Liver (tissue), 3 donors: ENCODE measurements around the gene DOCK1.

Experiments
- EGR1 ChIP-seq, 2 donors: IDR thresholded peaks; 2 replicates each; pipeline ENCODE4 v1.6.1; 2016 to 2018; ENCODE audit warnings: antibody characterized with exemption in 2 of 2, low read depth in 2 of 2
- FOXA1 ChIP-seq: IDR thresholded peaks from 2 replicates; pipeline ENCODE4 v1.6.1; 2016; ENCODE audit warnings: antibody characterized with exemption
- GABPA ChIP-seq, 2 donors: IDR thresholded peaks in 1 of 2; conservative IDR thresholded peaks in 1 of 2; 2 replicates each; pipeline ENCODE4 v1.6.1; 2016; ENCODE audit warnings: antibody characterized with exemption in 2 of 2, mild to moderate bottlenecking in 1 of 2, moderate library complexity in 1 of 2
- HNF4G ChIP-seq: IDR thresholded peaks from 2 replicates; pipeline ENCODE4 v1.6.1; 2016; ENCODE audit warnings: antibody characterized with exemption
- JUND ChIP-seq, 2 donors: IDR thresholded peaks; 2 replicates each; pipeline ENCODE4 v1.6.1; 2016; ENCODE audit warnings: antibody characterized with exemption in 2 of 2
- RAD21 ChIP-seq, 2 donors: IDR thresholded peaks; 2 replicates each; pipeline ENCODE4 v1.6.1; 2016; ENCODE audit warnings: antibody characterized with exemption in 2 of 2, mild to moderate bottlenecking in 2 of 2
- RXRA ChIP-seq, 2 donors: IDR thresholded peaks; 2 replicates each; pipeline ENCODE4 v1.6.1; 2017 to 2018; ENCODE audit warnings: antibody characterized with exemption in 2 of 2, mild to moderate bottlenecking in 1 of 2
- SP1 ChIP-seq: IDR thresholded peaks from 2 replicates; pipeline ENCODE4 v1.6.1; 2018; ENCODE audit warnings: antibody characterized with exemption, mild to moderate bottlenecking
- TAF1 ChIP-seq: conservative IDR thresholded peaks from 2 replicates; pipeline ENCODE4 v1.6.1; 2016; ENCODE audit warnings: antibody characterized with exemption, mild to moderate bottlenecking
- YY1 ChIP-seq: IDR thresholded peaks from 2 replicates; pipeline ENCODE4 v1.6.1; 2016; ENCODE audit warnings: antibody characterized with exemption, mild to moderate bottlenecking
- TF ChIP-seq, protein P1 (sequence below): IDR thresholded peaks from 2 replicates; pipeline ENCODE4 v1.6.1; 2016; ENCODE audit warnings: antibody characterized with exemption, mild to moderate bottlenecking
- TF ChIP-seq, protein P2 (sequence below): fragments of 150-350 bp; IDR thresholded peaks from 2 replicates; pipeline ENCODE4 v1.5.1; 2017; ENCODE audit warnings: improper control_type of control experiment, low read depth, low read length; ENCODE audit not compliant: missing input control
- TF ChIP-seq, protein P3 (sequence below): IDR thresholded peaks from 2 replicates; pipeline ENCODE4 v1.6.1; 2016; ENCODE audit warnings: antibody characterized with exemption
- TF ChIP-seq, protein P4 (sequence below): IDR thresholded peaks from 2 replicates; pipeline ENCODE4 v1.6.1; 2016; ENCODE audit warnings: antibody characterized with exemption
- donor health status: healthy.
- donor health status: healthy.

DNA sequence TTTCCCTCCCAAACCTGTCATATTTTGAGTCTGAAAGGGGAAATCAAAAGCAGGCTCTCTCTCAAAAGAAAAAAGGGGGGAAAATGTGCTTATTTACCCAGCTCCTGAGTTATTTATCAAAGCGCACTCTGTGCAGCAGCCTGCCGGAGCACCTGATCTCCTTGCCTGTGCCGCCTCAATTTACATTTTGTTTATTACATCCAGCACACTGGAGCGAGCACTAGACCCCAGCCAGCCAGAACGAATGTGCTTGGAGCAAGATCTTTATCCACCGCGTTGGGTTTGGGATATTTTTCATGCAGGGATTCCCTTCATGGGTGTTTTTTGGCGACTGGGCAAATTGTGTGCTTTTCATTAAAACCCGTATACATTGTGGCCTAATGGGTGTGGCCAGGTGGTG, 453.1 kb downstream of the DOCK1 start:
- TF ChIP-seq, protein P1, sequence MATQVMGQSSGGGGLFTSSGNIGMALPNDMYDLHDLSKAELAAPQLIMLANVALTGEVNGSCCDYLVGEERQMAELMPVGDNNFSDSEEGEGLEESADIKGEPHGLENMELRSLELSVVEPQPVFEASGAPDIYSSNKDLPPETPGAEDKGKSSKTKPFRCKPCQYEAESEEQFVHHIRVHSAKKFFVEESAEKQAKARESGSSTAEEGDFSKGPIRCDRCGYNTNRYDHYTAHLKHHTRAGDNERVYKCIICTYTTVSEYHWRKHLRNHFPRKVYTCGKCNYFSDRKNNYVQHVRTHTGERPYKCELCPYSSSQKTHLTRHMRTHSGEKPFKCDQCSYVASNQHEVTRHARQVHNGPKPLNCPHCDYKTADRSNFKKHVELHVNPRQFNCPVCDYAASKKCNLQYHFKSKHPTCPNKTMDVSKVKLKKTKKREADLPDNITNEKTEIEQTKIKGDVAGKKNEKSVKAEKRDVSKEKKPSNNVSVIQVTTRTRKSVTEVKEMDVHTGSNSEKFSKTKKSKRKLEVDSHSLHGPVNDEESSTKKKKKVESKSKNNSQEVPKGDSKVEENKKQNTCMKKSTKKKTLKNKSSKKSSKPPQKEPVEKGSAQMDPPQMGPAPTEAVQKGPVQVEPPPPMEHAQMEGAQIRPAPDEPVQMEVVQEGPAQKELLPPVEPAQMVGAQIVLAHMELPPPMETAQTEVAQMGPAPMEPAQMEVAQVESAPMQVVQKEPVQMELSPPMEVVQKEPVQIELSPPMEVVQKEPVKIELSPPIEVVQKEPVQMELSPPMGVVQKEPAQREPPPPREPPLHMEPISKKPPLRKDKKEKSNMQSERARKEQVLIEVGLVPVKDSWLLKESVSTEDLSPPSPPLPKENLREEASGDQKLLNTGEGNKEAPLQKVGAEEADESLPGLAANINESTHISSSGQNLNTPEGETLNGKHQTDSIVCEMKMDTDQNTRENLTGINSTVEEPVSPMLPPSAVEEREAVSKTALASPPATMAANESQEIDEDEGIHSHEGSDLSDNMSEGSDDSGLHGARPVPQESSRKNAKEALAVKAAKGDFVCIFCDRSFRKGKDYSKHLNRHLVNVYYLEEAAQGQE, result no peak
- no peak for TF ChIP-seq GABPA (IDR thresholded peaks at IDR 0.05 in 1 of 2, conservative IDR thresholded peaks at IDR 0.05 in 1 of 2)
- TF ChIP-seq, protein P2, sequence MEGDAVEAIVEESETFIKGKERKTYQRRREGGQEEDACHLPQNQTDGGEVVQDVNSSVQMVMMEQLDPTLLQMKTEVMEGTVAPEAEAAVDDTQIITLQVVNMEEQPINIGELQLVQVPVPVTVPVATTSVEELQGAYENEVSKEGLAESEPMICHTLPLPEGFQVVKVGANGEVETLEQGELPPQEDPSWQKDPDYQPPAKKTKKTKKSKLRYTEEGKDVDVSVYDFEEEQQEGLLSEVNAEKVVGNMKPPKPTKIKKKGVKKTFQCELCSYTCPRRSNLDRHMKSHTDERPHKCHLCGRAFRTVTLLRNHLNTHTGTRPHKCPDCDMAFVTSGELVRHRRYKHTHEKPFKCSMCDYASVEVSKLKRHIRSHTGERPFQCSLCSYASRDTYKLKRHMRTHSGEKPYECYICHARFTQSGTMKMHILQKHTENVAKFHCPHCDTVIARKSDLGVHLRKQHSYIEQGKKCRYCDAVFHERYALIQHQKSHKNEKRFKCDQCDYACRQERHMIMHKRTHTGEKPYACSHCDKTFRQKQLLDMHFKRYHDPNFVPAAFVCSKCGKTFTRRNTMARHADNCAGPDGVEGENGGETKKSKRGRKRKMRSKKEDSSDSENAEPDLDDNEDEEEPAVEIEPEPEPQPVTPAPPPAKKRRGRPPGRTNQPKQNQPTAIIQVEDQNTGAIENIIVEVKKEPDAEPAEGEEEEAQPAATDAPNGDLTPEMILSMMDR, result no peak
- TF ChIP-seq SP1, result no peak
- no peak for TF ChIP-seq TAF1
- TF ChIP-seq, protein P3, sequence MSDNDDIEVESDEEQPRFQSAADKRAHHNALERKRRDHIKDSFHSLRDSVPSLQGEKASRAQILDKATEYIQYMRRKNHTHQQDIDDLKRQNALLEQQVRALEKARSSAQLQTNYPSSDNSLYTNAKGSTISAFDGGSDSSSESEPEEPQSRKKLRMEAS, result no peak
- no peak for TF ChIP-seq JUND (IDR thresholded peaks at IDR 0.05)
- no peak for TF ChIP-seq RAD21 (IDR thresholded peaks at IDR 0.05)
- TF ChIP-seq FOXA1, result no peak
- TF ChIP-seq HNF4G, result no peak
- no peak for TF ChIP-seq YY1
- TF ChIP-seq RXRA (IDR thresholded peaks at IDR 0.05), result no peak
- no peak for TF ChIP-seq EGR1 (IDR thresholded peaks at IDR 0.05; ENCODE audit: low read depth in 2 of 2)
- TF ChIP-seq, protein P4, sequence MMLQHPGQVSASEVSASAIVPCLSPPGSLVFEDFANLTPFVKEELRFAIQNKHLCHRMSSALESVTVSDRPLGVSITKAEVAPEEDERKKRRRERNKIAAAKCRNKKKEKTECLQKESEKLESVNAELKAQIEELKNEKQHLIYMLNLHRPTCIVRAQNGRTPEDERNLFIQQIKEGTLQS, result no peak
